ENCODE measurements around the gene SRP68.

Gene SRP68

DNA sequence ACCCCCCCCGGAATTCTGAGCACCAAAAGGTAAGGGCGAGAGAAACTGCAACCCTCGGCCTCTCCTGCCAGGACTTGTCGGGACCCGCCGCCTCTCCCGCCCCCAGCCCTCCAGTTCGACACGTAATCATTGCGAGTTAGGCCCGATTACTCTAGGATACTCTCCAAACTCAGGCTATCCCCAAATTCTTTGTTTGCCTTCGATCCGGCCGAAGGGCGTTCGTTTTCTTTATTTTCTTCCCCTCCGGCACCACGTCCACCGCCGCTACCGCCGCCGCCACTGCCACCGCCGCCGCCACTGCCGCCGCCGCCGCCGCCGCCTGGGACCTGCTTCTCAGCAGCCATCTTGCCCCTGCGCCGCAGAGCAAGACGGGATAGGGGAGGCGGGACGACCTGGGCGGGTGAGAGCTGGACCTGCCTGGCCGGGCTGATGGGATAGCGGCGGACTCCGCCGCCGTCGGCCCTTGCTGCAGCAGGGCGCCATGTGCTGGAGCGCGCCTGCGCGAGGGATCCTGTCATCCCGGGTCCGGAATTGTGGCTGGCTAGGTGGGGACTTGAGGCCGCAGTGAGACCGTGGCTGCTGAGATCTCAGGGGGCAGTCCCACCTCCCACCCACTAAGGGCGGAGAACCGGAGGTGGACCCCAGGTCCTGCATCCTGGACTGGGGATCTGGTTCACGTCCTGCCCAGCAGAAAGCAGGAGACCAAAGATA lies at the start of gene SRP68:
TSS of gene SRP68 (minus strand) at position 370 of the 711 bp plus-strand sequence. CDS start at position 344, 26 bp downstream.
- DNase-seq (ENCODE audit: low spot score): peak; percentile 99

DNA sequence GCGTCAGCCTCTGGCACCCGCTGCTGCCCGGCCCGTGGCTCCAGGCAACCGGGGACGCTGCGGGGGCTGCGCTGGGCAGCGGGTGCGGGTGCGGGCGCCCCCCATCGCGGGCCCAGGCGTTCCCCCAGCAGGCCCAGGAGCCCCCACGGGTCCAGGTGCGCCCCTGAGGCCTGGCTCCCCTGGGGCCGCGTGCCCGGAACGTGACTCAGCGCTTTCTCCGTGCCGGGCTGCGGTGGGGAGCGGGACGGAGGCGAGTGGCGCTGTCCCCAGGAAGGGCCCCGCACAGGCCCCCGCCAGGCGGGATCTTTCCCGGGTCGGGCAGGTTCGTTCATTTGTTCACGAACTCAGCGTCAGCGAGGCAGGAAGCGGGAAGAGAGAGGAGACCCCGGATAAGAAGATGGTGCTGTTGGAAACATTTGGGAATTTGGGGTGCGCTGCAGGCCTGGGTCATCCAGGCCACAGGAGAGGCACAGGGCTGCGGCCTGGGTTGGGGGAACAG lies 49.7 kb upstream of the SRP68 start:
- DNase-seq (ENCODE audit: low spot score): peak; percentile 61

DNA sequence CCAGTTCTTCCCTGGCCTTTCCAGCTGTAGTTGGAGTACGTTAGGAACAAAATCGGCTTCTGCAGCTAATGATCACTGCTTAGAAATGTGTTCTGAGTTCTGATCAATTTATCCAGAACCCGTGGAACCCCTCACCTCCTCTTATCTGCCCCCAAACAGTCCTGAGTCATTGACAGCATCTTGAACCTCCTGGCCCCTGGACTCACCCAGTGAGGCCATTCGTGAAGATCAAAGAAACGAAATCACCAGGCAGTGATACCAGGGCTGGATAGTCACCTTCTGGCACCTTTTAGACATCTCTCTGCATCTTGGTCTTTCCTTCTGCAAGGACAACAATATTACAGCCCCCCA lies 48.3 kb upstream of the SRP68 start:
- no peak for DNase-seq (ENCODE audit: low spot score)

DNA sequence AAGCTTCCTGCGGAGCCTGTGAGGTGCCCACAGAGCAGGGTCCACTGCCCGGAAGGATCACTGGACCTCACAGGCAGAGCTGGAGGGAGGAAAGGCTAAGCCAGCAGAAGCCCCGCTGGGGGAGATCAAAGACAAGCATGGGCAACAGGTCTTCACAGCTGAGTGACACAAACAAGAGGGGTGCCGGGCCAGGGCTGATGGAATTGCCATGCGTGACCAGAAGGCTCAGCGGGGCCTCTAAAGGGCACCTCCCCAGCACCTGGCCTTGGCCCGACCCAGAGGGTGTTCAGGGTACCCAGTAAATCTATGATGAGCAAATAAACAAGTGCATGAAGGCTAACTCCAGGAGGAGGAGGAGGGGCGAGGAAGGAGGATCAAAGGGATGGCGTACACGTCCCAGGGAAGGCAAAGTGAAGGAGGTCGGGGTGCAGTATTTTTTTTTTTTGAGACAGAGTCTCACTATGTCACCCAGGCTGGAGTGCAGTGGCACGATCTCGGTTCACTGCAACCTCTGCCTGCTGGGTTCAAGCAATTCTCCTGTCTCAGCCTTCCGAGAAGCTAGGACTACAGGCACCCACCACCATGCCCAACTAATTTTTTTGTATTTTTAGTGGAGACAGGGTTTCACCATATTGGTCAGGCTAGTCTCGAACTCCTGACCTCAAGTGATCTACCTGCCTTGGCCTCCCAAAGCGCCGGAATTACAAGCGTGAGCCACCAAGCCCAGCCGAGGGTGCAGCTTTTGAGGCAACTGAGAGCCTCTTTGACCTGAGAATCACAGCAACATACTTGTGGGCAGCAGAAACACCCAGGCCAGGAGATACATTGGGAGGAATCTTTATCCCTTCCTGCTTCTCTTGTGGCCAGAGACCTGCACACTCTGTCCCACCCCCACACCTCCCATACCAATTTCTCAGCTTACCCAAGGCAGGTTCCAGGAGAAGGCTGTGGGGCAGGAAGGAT lies 47.4 kb upstream of the SRP68 start:
- no peak for DNase-seq (ENCODE audit: low spot score)

GRCh38 chr17:76115138-76115754 lies 42.9 kb upstream of the SRP68 start:
- no peak for DNase-seq (ENCODE audit: low spot score)

GRCh38 chr17:76111956-76112355 lies 39.6 kb upstream of the SRP68 start:
- DNase-seq (ENCODE audit: low spot score): no peak

- DNase-seq (ENCODE audit: low spot score): no peak
Observed at GRCh38 chr17:76107509-76107908, 35.2 kb upstream of the SRP68 start.

GRCh38 chr17:76106703-76107102 lies 34.4 kb upstream of the SRP68 start:
- DNase-seq (ENCODE audit: low spot score): no peak

GRCh38 chr17:76104896-76105231 lies 32.5 kb upstream of the SRP68 start:
- no peak for DNase-seq (ENCODE audit: low spot score)

DNA sequence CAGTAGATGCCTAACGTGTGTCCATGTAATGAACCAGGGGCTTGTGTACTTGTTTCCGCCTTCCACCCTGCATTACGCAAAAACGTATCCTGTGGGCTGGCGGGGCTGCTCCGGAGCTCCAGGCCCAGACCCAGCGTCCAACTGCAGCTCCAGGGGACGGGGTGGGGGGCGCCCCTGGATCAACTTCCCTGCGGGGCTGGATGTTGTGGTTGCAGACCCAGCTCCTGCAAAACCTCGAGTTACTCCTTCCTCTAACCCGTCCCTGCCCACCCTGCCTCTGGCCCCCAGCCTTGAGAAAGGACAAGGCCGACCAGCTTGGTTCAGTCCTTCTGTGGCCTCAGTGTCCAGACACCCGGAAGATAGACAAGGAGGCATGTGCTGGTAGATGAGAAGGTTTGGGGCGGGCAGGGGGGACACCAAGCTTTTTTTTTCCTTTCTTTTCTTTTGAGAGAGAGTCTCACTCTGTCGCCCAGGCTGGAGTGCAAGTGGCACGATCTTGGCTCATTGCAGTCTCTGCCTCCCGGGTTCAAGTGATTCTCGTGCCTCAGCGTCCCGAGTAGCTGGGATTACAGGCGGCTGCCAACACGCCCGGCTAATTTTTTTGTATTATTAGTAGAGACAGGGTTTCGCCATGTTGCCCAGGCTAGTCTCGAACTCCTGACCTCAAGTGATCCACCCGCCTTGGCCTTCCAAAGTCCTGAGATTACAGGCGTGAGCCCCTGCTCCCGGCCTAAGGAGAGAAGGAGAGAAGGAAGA lies 32.0 kb upstream of the SRP68 start:
- DNase-seq (ENCODE audit: low spot score): no peak

- DNase-seq (ENCODE audit: low spot score): peak; percentile 100
Observed at GRCh38 chr17:76103274-76104139, 31.2 kb upstream of the SRP68 start, which contains the start of gene EXOC7. TSS of gene EXOC7 (minus strand) at chr17:76103787. CDS start at chr17:76103692, 95 bp downstream.

- DNase-seq (ENCODE audit: low spot score): no peak
Observed at GRCh38 chr17:76102944-76103273, 30.6 kb upstream of the SRP68 start.

DNA sequence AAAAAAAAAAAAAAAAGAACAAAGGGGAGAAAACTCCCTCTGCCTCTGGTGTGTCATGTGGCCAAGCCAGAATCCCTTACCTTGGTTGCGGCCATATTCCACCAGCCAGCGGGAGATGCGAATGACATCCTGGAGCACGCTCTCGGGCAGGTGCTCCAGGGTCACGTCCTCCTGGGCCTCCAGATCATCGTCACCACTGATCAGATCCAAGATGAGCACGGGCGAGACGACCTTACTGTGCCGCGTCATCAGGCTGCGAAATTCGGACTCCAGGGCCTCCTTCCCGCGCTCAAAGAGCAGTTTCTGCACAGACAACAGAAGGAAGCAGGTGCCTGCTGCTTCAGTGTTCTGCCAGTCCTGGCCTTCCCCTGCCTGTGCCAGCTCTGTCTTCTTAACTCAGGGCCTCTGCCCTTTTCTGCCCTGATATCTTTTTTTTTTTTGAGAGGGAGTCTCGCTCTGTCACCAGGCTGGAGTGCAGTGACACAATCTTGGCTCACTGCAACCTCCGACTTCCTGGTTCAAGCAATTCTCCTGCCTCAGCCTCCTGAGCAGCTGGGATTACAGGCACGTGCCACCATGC lies 25.5 kb upstream of the SRP68 start:
- no peak for DNase-seq (ENCODE audit: low spot score)

DNA sequence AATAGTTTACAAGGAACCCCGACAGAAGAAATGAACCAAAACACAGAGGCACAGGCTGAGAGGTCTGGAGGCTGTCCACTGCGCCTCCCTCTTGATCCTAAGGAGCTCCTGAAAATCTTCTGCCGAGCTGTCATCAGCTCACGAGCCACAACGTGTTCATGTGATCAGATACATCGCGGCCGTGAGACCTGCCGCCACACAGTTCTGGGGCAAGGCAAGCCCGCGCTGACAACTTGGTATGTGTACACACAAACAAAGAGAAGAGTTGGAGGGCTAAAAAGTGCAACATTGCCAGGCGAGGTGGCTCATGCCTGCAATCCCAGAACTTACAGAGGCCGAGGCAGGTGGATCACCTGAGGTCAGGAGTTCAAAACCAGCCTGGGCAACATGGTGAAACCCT lies 23.6 kb upstream of the SRP68 start:
- no peak for DNase-seq (ENCODE audit: low spot score)

GRCh38 chr17:76094046-76094445 lies 21.7 kb upstream of the SRP68 start:
- DNase-seq (ENCODE audit: low spot score): no peak

DNA sequence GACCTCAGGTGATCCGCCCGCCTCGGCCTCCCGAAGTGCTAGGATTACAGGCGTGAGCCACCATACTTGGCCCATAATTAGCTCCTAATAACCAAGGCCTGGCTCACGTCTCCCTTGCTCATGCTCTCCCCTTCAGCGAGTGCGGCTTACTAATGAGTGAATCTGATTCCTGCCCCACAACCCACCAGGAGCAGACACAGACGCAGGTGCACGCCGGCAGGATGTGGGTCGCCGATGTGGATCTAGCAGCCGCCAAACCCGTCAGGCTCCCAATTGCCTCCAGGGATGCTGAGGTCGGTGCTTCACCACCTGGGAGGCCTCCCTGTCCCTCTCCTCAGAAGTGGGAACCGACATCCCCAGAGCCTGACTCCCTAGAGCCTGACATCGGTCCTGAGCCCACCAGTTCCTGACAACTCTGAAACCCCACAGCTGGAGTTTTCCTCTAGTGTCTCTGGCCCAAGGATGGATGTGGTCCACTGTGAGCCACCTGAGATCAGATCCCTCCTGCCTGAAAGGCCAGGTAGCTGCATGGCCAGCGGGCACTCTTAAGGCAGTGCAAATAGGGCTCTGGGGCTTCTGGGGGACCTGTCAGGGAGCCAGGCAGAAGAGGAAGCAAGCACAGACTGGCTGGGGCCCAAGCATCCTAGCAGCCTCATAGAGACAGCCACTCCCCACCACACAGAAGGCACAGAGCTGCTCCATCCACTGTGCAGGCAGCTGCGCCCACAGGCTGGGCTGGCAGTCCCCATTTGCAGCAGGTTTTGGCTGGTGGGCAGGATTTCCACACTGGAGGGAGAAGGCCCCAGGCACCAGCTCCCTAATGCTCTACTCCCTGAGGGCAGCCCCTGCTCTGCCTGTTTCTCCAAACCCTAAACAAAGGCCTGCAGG lies 20.5 kb upstream of the SRP68 start:
- DNase-seq (ENCODE audit: low spot score): peak; percentile 2

GRCh38 chr17:76091526-76092286 lies 19.4 kb upstream of the SRP68 start:
- peak; percentile 3 for DNase-seq (ENCODE audit: low spot score)

- peak; percentile 5 for DNase-seq (ENCODE audit: low spot score)
Observed at GRCh38 chr17:76090517-76091129, 18.3 kb upstream of the SRP68 start.

All from AG20443 (cell line).